ENCODE measurements around the gene HCST. TPM values are rescaled to one million over a fixed set of nuclear protein-coding genes. Genes with fewer than 3 reads are reported as not detected.

The HCST gene
- total and polyA plus RNA-seq, 2 of the 4 experiments (the other 2 are of a cell fraction): 1.5 TPM; not detected in 1

GRCh38 chr19:35929876-35930275 is 27.5 kb downstream of the HCST start:
- H3K18ac ChIP-seq (ENCODE audit: low read depth, low read length): no peak overlapping the region
- H3K27ac ChIP-seq (ENCODE audit: insufficient read depth, low read length): no peak overlapping the region
- dilution Hi-C loops (cut with HindIII; ENCODE audit: low sequenced_read_pairs, unreplicated experiment): no loop called here
- H2BK5ac ChIP-seq (ENCODE audit: low read depth, low read length, poor library complexity, severe bottlenecking): no peak overlapping the region
- H2AFZ ChIP-seq (replicated peaks; ENCODE audit: low read length, poor library complexity): no peak overlapping the region
- DNase-seq (no peak), ATAC-seq (ENCODE audit: low read depth) (no peak)
- no peak overlapping the region for H3K14ac ChIP-seq (replicated peaks; ENCODE audit: low read depth, low read length)
- ChIA-PET POLR2A (ENCODE audit: unreplicated experiment) (no interaction called here), CTCF (no interaction called here)
- no peak overlapping the region for H4K91ac ChIP-seq (ENCODE audit: insufficient read depth, low read depth, low read length)
- H3K9me3 ChIP-seq (ENCODE audit: control insufficient read depth, insufficient read depth, low read length): peaks cover 8% of the 10 kb centered on the region
- no peak overlapping the region for H3K23ac ChIP-seq (ENCODE audit: low read depth, low read length)
- H3K4me2 ChIP-seq (ENCODE audit: low read depth, low read length): no peak overlapping the region
- no peak overlapping the region for H4K8ac ChIP-seq (ENCODE audit: low read depth in 2 of 2, low read length in 2 of 2)
- no peak overlapping the region for H2AK9ac ChIP-seq (replicated peaks; ENCODE audit: low read depth, low read length, poor library complexity)
- no peaks in the 10 kb centered on the region for H3K9me1 ChIP-seq (ENCODE audit: insufficient read depth, low read length)
- H2BK120ac ChIP-seq (ENCODE audit: low read depth, low read length): no peak overlapping the region
- H2BK15ac ChIP-seq (ENCODE audit: low read depth, low read length): no peak overlapping the region
- no peaks in the 10 kb centered on the region for H3K4me1 ChIP-seq (ENCODE audit: control insufficient read depth, insufficient read depth, low read length)
- H4K5ac ChIP-seq (ENCODE audit: low read depth, low read length): no peak overlapping the region
- in situ Hi-C loops (cut with MboI; ENCODE audit: low sequenced_read_pairs): loop anchor here (5.0 kb wide), 1 partner anchor 43 kb away; no protein-coding TSS in a partner anchor
- no peak overlapping the region for H3K56ac ChIP-seq (ENCODE audit: extremely low read depth, insufficient read depth, low read length)
- no peak overlapping the region for H3K4me3 ChIP-seq (ENCODE audit: insufficient read depth, low read depth, low read length)
- no peak overlapping the region for H3K4ac ChIP-seq (ENCODE audit: low read depth, low read length)
- H3K79me1 ChIP-seq (ENCODE audit: low read depth in 1 of 2, low read length in 2 of 2): no peaks in the 10 kb centered on the region
- no peaks in the 10 kb centered on the region for H3K36me3 ChIP-seq (ENCODE audit: control insufficient read depth, insufficient read depth, low read length)
- H3K9ac ChIP-seq (ENCODE audit: low read depth, low read length): no peak overlapping the region
- no peak for TF ChIP-seq RCOR1 (IDR thresholded peaks at IDR 0.05; ENCODE audit: insufficient replicate concordance, low read length)
- TF ChIP-seq BHLHE40 (IDR thresholded peaks at IDR 0.05; ENCODE audit: low read depth, low read length): no peak
- no peak for TF ChIP-seq MAZ (IDR thresholded peaks at IDR 0.05; ENCODE audit: borderline replicate concordance, low read depth, low read length)
- TF ChIP-seq SMC3 (IDR thresholded peaks at IDR 0.05; ENCODE audit: low read depth, low read length): no peak
- TF ChIP-seq MXI1 (IDR thresholded peaks at IDR 0.05; ENCODE audit: borderline replicate concordance, low read depth, low read length): no peak
- TF ChIP-seq CEBPB (IDR thresholded peaks at IDR 0.05; ENCODE audit: low read depth, low read length): no peak
- TF ChIP-seq CTCF (conservative IDR thresholded peaks at IDR 0.05; ENCODE audit: low read depth, low read length): no peak
- TF ChIP-seq RAD21 (IDR thresholded peaks at IDR 0.05; ENCODE audit: low read length): no peak
- TF ChIP-seq POLR2A (IDR thresholded peaks at IDR 0.05; ENCODE audit: low read depth, low read length): no peak
- no peak for TF ChIP-seq FOS (IDR thresholded peaks at IDR 0.05; ENCODE audit: low read depth, low read length)
- TF ChIP-seq RFX5 (IDR thresholded peaks at IDR 0.05; ENCODE audit: low read depth, low read length): no peak
- TF ChIP-seq ELK1 (IDR thresholded peaks at IDR 0.05; ENCODE audit: borderline replicate concordance, low read depth, low read length): no peak
- no peak for TF ChIP-seq NFE2L2 (IDR thresholded peaks at IDR 0.05; ENCODE audit: low read depth, low read length)
- TF ChIP-seq CHD1 (IDR thresholded peaks at IDR 0.05; ENCODE audit: low read depth, low read length): no peak
- TF ChIP-seq MAFK (IDR thresholded peaks at IDR 0.05; ENCODE audit: low read depth, low read length): no peak
- TF ChIP-seq USF2 (IDR thresholded peaks at IDR 0.05; ENCODE audit: low read depth, low read length): no peak
- no peak overlapping the region for H2BK20ac ChIP-seq (ENCODE audit: low read depth, low read length)
- no peak overlapping the region for H2AK5ac ChIP-seq (ENCODE audit: low read depth, low read length)
- WGBS, 2 experiments (ENCODE audit: extremely low coverage in 2 of 2, insufficient read length in 1 of 2): no CpG with 5 or more reads among the region's 2 CpGs
- H3K27me3 ChIP-seq (ENCODE audit: control insufficient read depth, insufficient read depth, low read length): peaks cover 6% of the 10 kb centered on the region; the same call in 1 of the 2 replicates
- no peaks in the 10 kb centered on the region for H4K20me1 ChIP-seq (ENCODE audit: insufficient read depth, low read length)
- BruUV-seq (replicated peaks): no TSS peak
- intact Hi-C loops (cut with micrococcal nuclease): loop anchor here (5.0 kb wide), 1 partner anchor 173 kb away; the partner anchor contains the start of genes HSPB6 and PROSER3

All from IMR-90 (cell line).